H9 (cell line): ENCODE data around the gene UBQLN2. TPM values are rescaled to one million over a fixed set of nuclear protein-coding genes. Genes with fewer than 3 reads are reported as not detected.
"Not testable (repeated sequence)": the region's sequence is repeated elsewhere in the genome, so short reads cannot be mapped to it uniquely, and the experiment has no call there.

ENCODE experiments used
- DNase-seq: peaks from one replicate; pipeline ENCODE4 v3.0.0-alpha.2; 2017
- H2AFZ ChIP-seq: one replicate; pipeline ENCODE4 v1.6.1; 2013; ENCODE audit warnings: mild to moderate bottlenecking, low read length, control low read depth, moderate library complexity
- H2AK5ac ChIP-seq: 2 replicates; pipeline ENCODE4 v1.6.1; 2013; ENCODE audit warnings: low read length, control low read depth, mixed read lengths; ENCODE audit not compliant: insufficient read length
- H2BK120ac ChIP-seq: one replicate; pipeline ENCODE4 v1.6.1; 2013; ENCODE audit warnings: low read depth, mild to moderate bottlenecking, low read length, control low read depth, inconsistent platforms; ENCODE audit not compliant: poor library complexity, severe bottlenecking
- H2BK12ac ChIP-seq: 2 replicates; pipeline ENCODE4 v1.6.1; 2013; ENCODE audit warnings: low read length, control low read depth, mixed read lengths, low read depth; ENCODE audit not compliant: insufficient read length
- H2BK15ac ChIP-seq: 2 replicates; pipeline ENCODE4 v1.6.1; 2013; ENCODE audit warnings: low read depth, low read length, control low read depth
- H2BK20ac ChIP-seq: one replicate; pipeline ENCODE4 v1.6.1; 2013; ENCODE audit warnings: low read depth, mild to moderate bottlenecking, low read length, control low read depth, inconsistent platforms; ENCODE audit not compliant: poor library complexity, severe bottlenecking
- H2BK5ac ChIP-seq: 2 replicates; pipeline ENCODE4 v1.6.1; 2013; ENCODE audit warnings: low read length, control low read depth, mixed read lengths; ENCODE audit not compliant: insufficient read length
- H3K14ac ChIP-seq: 2 replicates; pipeline ENCODE4 v1.6.1; 2013; ENCODE audit warnings: low read length, control low read depth; ENCODE audit not compliant: insufficient read depth
- H3K18ac ChIP-seq: 2 replicates; pipeline ENCODE4 v1.6.1; 2013; ENCODE audit warnings: low read depth, mild to moderate bottlenecking, mixed read lengths, low read length, control low read depth; ENCODE audit not compliant: insufficient read length
- H3K23ac ChIP-seq: 2 replicates; pipeline ENCODE4 v1.6.1; 2013; ENCODE audit warnings: low read length, control low read depth, mixed read lengths, low read depth; ENCODE audit not compliant: insufficient read length
- H3K23me2 ChIP-seq: 2 replicates; pipeline ENCODE4 v1.6.1; 2013; ENCODE audit warnings: low read depth, mild to moderate bottlenecking, mixed read lengths, low read length, control low read depth; ENCODE audit not compliant: insufficient read length, poor library complexity, severe bottlenecking
- H3K27ac ChIP-seq: 2 replicates; pipeline ENCODE4 v1.5.1; 2013; ENCODE audit warnings: low read length, control low read depth, mixed read lengths, low read depth; ENCODE audit not compliant: insufficient read length
- H3K27me3 ChIP-seq: 2 replicates; pipeline ENCODE4 v1.6.1; 2013; ENCODE audit warnings: low read length, control low read depth, inconsistent platforms; ENCODE audit not compliant: insufficient read depth
- H3K4ac ChIP-seq: 2 replicates; pipeline ENCODE4 v1.6.1; 2013; ENCODE audit warnings: low read depth, mild to moderate bottlenecking, control low read depth, inconsistent platforms, low read length, moderate library complexity
- H3K4me1 ChIP-seq: 2 replicates; pipeline ENCODE4 v1.6.1; 2013; ENCODE audit warnings: low read length, control low read depth, inconsistent platforms; ENCODE audit not compliant: insufficient read depth
- H3K4me2 ChIP-seq: 2 replicates; pipeline ENCODE4 v1.6.1; 2013; ENCODE audit warnings: low read length, control low read depth, mixed read lengths; ENCODE audit not compliant: insufficient read length, insufficient read depth
- H3K56ac ChIP-seq: 2 replicates; pipeline ENCODE4 v1.6.1; 2013; ENCODE audit warnings: low read depth, mild to moderate bottlenecking, mixed read lengths, low read length, control low read depth; ENCODE audit not compliant: insufficient read length
- H3K79me1 ChIP-seq: 2 replicates; pipeline ENCODE4 v1.6.1; 2013; ENCODE audit warnings: low read depth, mild to moderate bottlenecking, moderate library complexity, low read length, control low read depth, inconsistent platforms; ENCODE audit not compliant: insufficient read depth, poor library complexity, severe bottlenecking
- H3K79me2 ChIP-seq: 2 replicates; pipeline ENCODE4 v1.6.1; 2013; ENCODE audit warnings: low read length, control low read depth, inconsistent platforms; ENCODE audit not compliant: insufficient read depth
- H3K9ac ChIP-seq: 2 replicates; pipeline ENCODE4 v1.6.1; 2013; ENCODE audit warnings: low read length, control low read depth, mixed read lengths; ENCODE audit not compliant: insufficient read length; ENCODE audit errors: extremely low read depth
- H3K9me3 ChIP-seq: one replicate; pipeline ENCODE4 v1.6.1; 2013; ENCODE audit warnings: low read depth, low read length, inconsistent platforms; ENCODE audit not compliant: control insufficient read depth
- H3T11ph ChIP-seq: one replicate; pipeline ENCODE4 v1.6.1; 2013; ENCODE audit warnings: mild to moderate bottlenecking, low read length, control low read depth, inconsistent platforms
- H4K20me1 ChIP-seq: one replicate; pipeline ENCODE4 v1.6.1; 2013; ENCODE audit not compliant: control insufficient read depth, insufficient read length, insufficient read depth
- H4K5ac ChIP-seq: 2 replicates; pipeline ENCODE4 v1.6.1; 2013; ENCODE audit warnings: low read depth, mild to moderate bottlenecking, mixed read lengths, low read length, control low read depth; ENCODE audit not compliant: insufficient read length
- H4K8ac ChIP-seq: replicated peaks from 2 replicates; pipeline ENCODE4 v1.6.1; 2013; ENCODE audit warnings: low read length, control low read depth, mixed read lengths, low read depth; ENCODE audit not compliant: insufficient read length
- H4K91ac ChIP-seq: 2 replicates; pipeline ENCODE4 v1.6.1; 2013; ENCODE audit warnings: low read depth, mild to moderate bottlenecking, moderate library complexity, mixed read lengths, low read length, control low read depth; ENCODE audit not compliant: insufficient read length
- H3K27ac Mint-ChIP-seq, 3 experiments: 2 replicates in 2 of 3; 3 replicates in 1 of 3; pipeline ENCODE4 v1.8.0; 2020 to 2021; ENCODE audit warnings: mixed read lengths in 3 of 3, mild to moderate bottlenecking in 1 of 3, moderate library complexity in 1 of 3
- H3K27me3 Mint-ChIP-seq: 2 replicates; pipeline ENCODE4 v1.8.0; 2021; ENCODE audit warnings: low read depth, mild to moderate bottlenecking, moderate library complexity, mixed read lengths
- H3K36me3 Mint-ChIP-seq, 3 experiments: 2 replicates in 2 of 3; 3 replicates in 1 of 3; pipeline ENCODE4 v1.8.0; 2020 to 2021; ENCODE audit warnings: low read depth in 3 of 3, mixed read lengths in 3 of 3; ENCODE audit not compliant: insufficient read depth in 1 of 3
- H3K4me1 Mint-ChIP-seq, 2 experiments: 2 replicates each; pipeline ENCODE4 v1.8.0; 2020; ENCODE audit warnings: mixed read lengths in 2 of 2
- H3K4me3 Mint-ChIP-seq, 2 experiments: 2 replicates in 1 of 2; 3 replicates in 1 of 2; pipeline ENCODE4 v1.8.0; 2020 to 2021; ENCODE audit warnings: mild to moderate bottlenecking in 2 of 2, mixed read lengths in 2 of 2, moderate library complexity in 1 of 2
- H3K9me3 Mint-ChIP-seq, 2 experiments: 2 replicates in 1 of 2; 3 replicates in 1 of 2; pipeline ENCODE4 v1.8.0; 2020; ENCODE audit warnings: mild to moderate bottlenecking in 2 of 2, mixed read lengths in 2 of 2, moderate library complexity in 1 of 2
- CTCF ChIP-seq: fragments of 200-600 bp; sonication (generic); conservative IDR thresholded peaks from 3 replicates; pipeline ENCODE4 v1.8.0; 2021; ENCODE audit warnings: antibody characterized with exemption, mild to moderate bottlenecking
- WGBS: extraction: QIAGEN DNeasy Blood & Tissue Kit; methylation state at CpG from one replicate; pipeline ENCODE4 v1.1.7; 2013; ENCODE audit warnings: missing lambda C conversion rate, low lambda C conversion rate, mixed read lengths; ENCODE audit not compliant: insufficient read length; ENCODE audit errors: extremely low coverage; 5-methylcytosine and 5-hydroxymethylcytosine counted together
- total RNA-seq: library from RNA; stranded (reverse); gene quantifications from 2 replicates; pipeline ENCODE4 v1.2.1, GENCODE V29; 2021

The UBQLN2 gene
- total RNA-seq, 1 experiment from 2014 or later = 30.0 TPM

- no peaks in the 10 kb centered on the region for H3K23me2 ChIP-seq
- H3T11ph ChIP-seq = no peak overlapping the region
- H4K5ac ChIP-seq = no peak overlapping the region
- H3K14ac ChIP-seq = no peak overlapping the region
- no peak overlapping the region for H3K4ac ChIP-seq
- no peaks in the 10 kb centered on the region for H4K20me1 ChIP-seq
- no peaks in the 10 kb centered on the region for H3K4me1 ChIP-seq
- DNase-seq = no peak
- H4K8ac ChIP-seq = no peak overlapping the region
- H2BK15ac ChIP-seq = no peak overlapping the region
- H3K9me3 ChIP-seq = peaks cover 32% of the 10 kb centered on the region
- no peak overlapping the region for H2BK20ac ChIP-seq
- H3K27me3 ChIP-seq = no peaks in the 10 kb centered on the region
- no peak overlapping the region for H3K56ac ChIP-seq
- H3K27ac ChIP-seq = no peak overlapping the region
- H2BK5ac ChIP-seq = no peak overlapping the region
- Mint-ChIP-seq H3K4me3 (no peak overlapping the region), H3K27me3 (no peaks in the 10 kb centered on the region), H3K36me3 (peaks cover 11 to 33% (median 26%) of the 10 kb centered on the region in 3 experiments), H3K9me3 (peaks cover 71 to 82% of the 10 kb centered on the region in 2 experiments), H3K4me1 (no peaks in the 10 kb centered on the region), H3K27ac (no peak overlapping the region)
- no peak overlapping the region for H3K4me2 ChIP-seq
- no peak overlapping the region for H2AK5ac ChIP-seq
- no peak overlapping the region for H3K9ac ChIP-seq
- H3K23ac ChIP-seq = no peak overlapping the region
- no peaks in the 10 kb centered on the region for H3K79me2 ChIP-seq
- no peak overlapping the region for H2AFZ ChIP-seq
- H2BK120ac ChIP-seq = no peak overlapping the region
- no peaks in the 10 kb centered on the region for H3K79me1 ChIP-seq
- no peak overlapping the region for H2BK12ac ChIP-seq
- TF ChIP-seq CTCF = no peak
- H4K91ac ChIP-seq = no peak overlapping the region
- WGBS = no CpG with 5 or more reads among the region's 11 CpGs
- H3K18ac ChIP-seq = no peak overlapping the region
Observed at GRCh38 chrX:56588397-56589188, 25.2 kb downstream of the UBQLN2 start.

GRCh38 chrX:56591830-56592229 is 28.4 kb downstream of the UBQLN2 start:
- H2BK5ac ChIP-seq, H3K23me2 ChIP-seq, H3K27me3 Mint-ChIP-seq, H2AFZ ChIP-seq, H2BK120ac ChIP-seq, H3K79me1 ChIP-seq, H4K8ac ChIP-seq, H4K5ac ChIP-seq, H3K4me1 ChIP-seq, H2AK5ac ChIP-seq, H3K27me3 ChIP-seq, H3K18ac ChIP-seq, H3T11ph ChIP-seq, DNase-seq, H2BK15ac ChIP-seq, H2BK20ac ChIP-seq, H3K56ac ChIP-seq, H3K4me2 ChIP-seq, H3K14ac ChIP-seq, H3K23ac ChIP-seq, H3K27ac ChIP-seq, H4K20me1 ChIP-seq, H3K27ac Mint-ChIP-seq, H3K4ac ChIP-seq, H3K9ac ChIP-seq, H3K4me1 Mint-ChIP-seq, H3K79me2 ChIP-seq, H4K91ac ChIP-seq, H3K4me3 Mint-ChIP-seq, H2BK12ac ChIP-seq: not testable (repeated sequence)
- H3K9me3 ChIP-seq = peaks cover 31% of the 10 kb centered on the region
- Mint-ChIP-seq H3K9me3 (peaks cover 84 to 90% of the 10 kb centered on the region in 2 experiments), H3K36me3 (peaks cover 10 to 23% (median 19%) of the 10 kb centered on the region in 3 experiments)
- no CpG with 5 or more reads among the region's 2 CpGs for WGBS
